Naive thymus-derived CD8-positive, alpha-beta T cell (primary cell): ENCODE data around the gene MOV10. TPM values are rescaled to one million over a fixed set of nuclear protein-coding genes. Genes with fewer than 3 reads are reported as not detected.

Experiments used
- ATAC-seq, 2 donors: fragments of 150-1000 bp; cut with Tn5 transposase in 1 of 2; sonication (Bioruptor Pico), chemical (Tn5 transposase) in 1 of 2; 1 replicate in 1 of 2; 2 replicates in 1 of 2; pipeline ENCODE4 v1.10.0; 2021; ENCODE audit warnings: mild to moderate bottlenecking in 2 of 2, moderate library complexity in 2 of 2
- POLR2A ChIA-PET: fragments of 350-600 bp; sonication (Branson Sonifier 250); formaldehyde crosslinking; loops from one replicate; lab custom pipeline; 2021; ENCODE audit warnings: antibody characterized with exemption; lab: Charles Lee
- DNase-seq, 10 donors: peaks; one replicate each; pipeline versions ENCODE4 v3.0.0 to v3.0.0-alpha.2; 2020 to 2022
- H3K27ac Mint-ChIP-seq, 10 donors: one replicate each; pipeline ENCODE4 v1.8.0; 2020 to 2022; ENCODE audit warnings: mild to moderate bottlenecking in 10 of 10, mixed read lengths in 10 of 10, moderate library complexity in 4 of 10, inconsistent platforms in 1 of 10
- H3K27me3 Mint-ChIP-seq, 5 donors: one replicate each; pipeline ENCODE4 v1.8.0; 2021 to 2022; ENCODE audit warnings: mixed read lengths in 5 of 5
- H3K36me3 Mint-ChIP-seq, 3 donors: one replicate each; pipeline ENCODE4 v1.8.0; 2020 to 2022; ENCODE audit warnings: mixed read lengths in 3 of 3, mild to moderate bottlenecking in 2 of 3, inconsistent platforms in 1 of 3
- H3K4me1 Mint-ChIP-seq, 4 donors: one replicate each; pipeline ENCODE4 v1.8.0; 2021 to 2022; ENCODE audit warnings: mixed read lengths in 4 of 4
- H3K4me3 Mint-ChIP-seq, 10 donors: one replicate each; pipeline ENCODE4 v1.8.0; 2020 to 2022; ENCODE audit warnings: mild to moderate bottlenecking in 10 of 10, mixed read lengths in 10 of 10, moderate library complexity in 6 of 10, inconsistent platforms in 1 of 10
- H3K9me3 Mint-ChIP-seq, 9 donors: one replicate each; pipeline ENCODE4 v1.8.0; 2020 to 2022; ENCODE audit warnings: mixed read lengths in 9 of 9, mild to moderate bottlenecking in 3 of 9, inconsistent platforms in 1 of 9, moderate library complexity in 1 of 9
- polyA plus RNA-seq, 3 donors: library from polyadenylated mRNA; unstranded; fragments of 300-500 nt; fragmentation: Illumina TruSeq; gene quantifications; one replicate each; pipeline ENCODE4 v1.2.3, GENCODE V29; 2021
- total RNA-seq, 8 experiments: library from RNA in 2 of 8; stranded (reverse) in 2 of 8; gene quantifications; one replicate each; pipeline ENCODE4 v1.2.3 and lab custom pipeline; 2021 to 2026

Gene MOV10
- total and polyA plus RNA-seq, 5 experiments from 2014 or later, result 24.7 to 89.9 (median 40.4) TPM

GRCh38 chr1:112731451-112731850, 57.0 kb downstream of the MOV10 start:
- no peak overlapping the region for H3K4me3 Mint-ChIP-seq
- H3K4me1 Mint-ChIP-seq, result peaks cover 0 to 2% (median 0%) of the 10 kb centered on the region in 4 donors
- H3K36me3 Mint-ChIP-seq, result no peaks in the 10 kb centered on the region
- POLR2A ChIA-PET, result no interaction called here
- peaks cover 3 to 11% (median 6%) of the 10 kb centered on the region in 5 donors for H3K27me3 Mint-ChIP-seq
- no peak overlapping the region for H3K27ac Mint-ChIP-seq
- no peak for DNase-seq
- ATAC-seq, result no peak
- peaks cover 0 to 1% (median 0%) of the 10 kb centered on the region in 9 donors for H3K9me3 Mint-ChIP-seq

- peaks cover 0 to 11% (median 3%) of the 10 kb centered on the region in 9 donors for H3K9me3 Mint-ChIP-seq
- no peak for DNase-seq
- ATAC-seq, result no peak
- H3K4me1 Mint-ChIP-seq, result peaks cover 0 to 2% (median 0%) of the 10 kb centered on the region in 4 donors
- peaks cover 0 to 10% (median 2%) of the 10 kb centered on the region in 3 donors for H3K36me3 Mint-ChIP-seq
- POLR2A ChIA-PET, result no interaction called here
- H3K4me3 Mint-ChIP-seq, result no peak overlapping the region
- peaks cover 26 to 45% (median 33%) of the 10 kb centered on the region in 5 donors for H3K27me3 Mint-ChIP-seq
- H3K27ac Mint-ChIP-seq, result no peak overlapping the region
Observed at GRCh38 chr1:112735752-112736151, 61.3 kb downstream of the MOV10 start.

- Mint-ChIP-seq H3K4me3 (no peak overlapping the region), H3K27me3 (peaks cover 36 to 63% (median 46%) of the 10 kb centered on the region in 5 donors), H3K4me1 (peaks cover 0 to 2% (median under 1%) of the 10 kb centered on the region in 4 donors), H3K9me3 (peaks cover 0 to 11% (median 3%) of the 10 kb centered on the region in 9 donors), H3K27ac (no peak overlapping the region), H3K36me3 (peaks cover 0 to 10% (median 2%) of the 10 kb centered on the region in 3 donors)
- POLR2A ChIA-PET, result no interaction called here
- DNase-seq (no peak), ATAC-seq (no peak)
Observed at GRCh38 chr1:112737573-112737972, 63.1 kb downstream of the MOV10 start.

- H3K36me3 Mint-ChIP-seq, result peaks cover 2 to 10% (median 2%) of the 10 kb centered on the region in 3 donors
- H3K27me3 Mint-ChIP-seq, result peaks cover 42 to 85% (median 64%) of the 10 kb centered on the region in 5 donors
- H3K4me1 Mint-ChIP-seq, result peaks cover 0 to 11% (median 3%) of the 10 kb centered on the region in 4 donors
- H3K9me3 Mint-ChIP-seq, result peaks cover 0 to 11% (median 3%) of the 10 kb centered on the region in 9 donors
- no peak for ATAC-seq
- POLR2A ChIA-PET, result no interaction called here
- H3K27ac Mint-ChIP-seq, result no peak overlapping the region
- H3K4me3 Mint-ChIP-seq, result peak overlapping the region in 3 of 10 donors; percentile 20 to 54 (median 48)
- DNase-seq, result no peak
Observed at GRCh38 chr1:112743174-112744008, 68.9 kb downstream of the MOV10 start.

GRCh38 chr1:112744009-112744578, 69.6 kb downstream of the MOV10 start:
- DNase-seq (no peak), ATAC-seq (no peak)
- Mint-ChIP-seq H3K36me3 (peaks cover 2 to 7% (median 2%) of the 10 kb centered on the region in 3 donors), H3K9me3 (peaks cover 0 to 9% (median 3%) of the 10 kb centered on the region in 9 donors), H3K27ac (no peak overlapping the region), H3K4me1 (peaks cover 0 to 11% (median 3%) of the 10 kb centered on the region in 4 donors), H3K4me3 (peak overlapping the region in 6 of 10 donors; percentile 1 to 53 (median 34)), H3K27me3 (peaks cover 43 to 85% (median 61%) of the 10 kb centered on the region in 5 donors)
- POLR2A ChIA-PET, result no interaction called here

- Mint-ChIP-seq H3K4me3 (no peak overlapping the region), H3K4me1 (peaks cover 0 to 11% (median 2%) of the 10 kb centered on the region in 4 donors), H3K27me3 (peaks cover 29 to 64% (median 37%) of the 10 kb centered on the region in 5 donors), H3K27ac (no peak overlapping the region), H3K9me3 (peaks cover 0 to 9% (median 4%) of the 10 kb centered on the region in 9 donors), H3K36me3 (peaks cover 0 to 5% (median 2%) of the 10 kb centered on the region in 3 donors)
- POLR2A ChIA-PET, result no interaction called here
- DNase-seq (no peak), ATAC-seq (no peak)
Observed at GRCh38 chr1:112748396-112748795, 73.9 kb downstream of the MOV10 start.

Other genes starting within 250 kb of the MOV10 start
- under 1 TPM; 0.21 to 0.33 TPM for gene WNT2B, start 165.7 kb upstream of the MOV10 start, total RNA-seq
- under 1 TPM in 1 of 3 donors, not detected in 2; 0.06 TPM for gene WNT2B, start 165.7 kb upstream of the MOV10 start, polyA plus RNA-seq
- 10 to 100 TPM; 22.6 to 23.7 TPM for gene ST7L, start 55.5 kb upstream of the MOV10 start, total RNA-seq
- 10 to 100 TPM; 12.6 to 15.7 (median 15.4) TPM for gene ST7L, start 55.5 kb upstream of the MOV10 start, polyA plus RNA-seq
- gene CAPZA1, start 54.8 kb upstream of the MOV10 start, total RNA-seq, result 100 to 1,000 TPM; 126 to 135 TPM
- gene CAPZA1, start 54.8 kb upstream of the MOV10 start, polyA plus RNA-seq, result 100 to 1,000 TPM; 100 to 169 (median 116) TPM
- gene RHOC, start 32.5 kb downstream of the MOV10 start, total RNA-seq, result 1 to 10 TPM; 3.0 to 4.2 TPM
- gene RHOC, start 32.5 kb downstream of the MOV10 start, polyA plus RNA-seq, result 10 to 100 TPM in 1 of 3 donors, 1 to 10 TPM in 2; 2.2 to 46.7 (median 2.8) TPM
- gene PPM1J, start 40.7 kb downstream of the MOV10 start, total RNA-seq, result under 1 TPM in 1 of 2 experiments, not detected in 1; 0.44 TPM
- not detected for gene PPM1J, start 40.7 kb downstream of the MOV10 start, polyA plus RNA-seq